Ectodermal cell (in vitro differentiated cells): ENCODE data around the gene PUS7.
A peak's percentile ranks its signal among the peaks of the same experiment; 100 is the strongest.
"Not testable (repeated sequence)": the region's sequence is repeated elsewhere in the genome, so short reads cannot be mapped to it uniquely, and the experiment has no call there.

Experiments
- H3K27ac ChIP-seq: 2 replicates; pipeline ENCODE4 v1.7.0; 2013; ENCODE audit warnings: mild to moderate bottlenecking, low read depth, low read length; ENCODE audit not compliant: insufficient read depth, poor library complexity, severe bottlenecking
- H3K27me3 ChIP-seq: 2 replicates; pipeline ENCODE4 v1.7.0; 2013; ENCODE audit warnings: mild to moderate bottlenecking, low read length; ENCODE audit not compliant: insufficient read depth, control insufficient read depth, poor library complexity, severe bottlenecking
- H3K36me3 ChIP-seq: one replicate; pipeline ENCODE4 v1.7.0; 2013; ENCODE audit warnings: low read length; ENCODE audit not compliant: control insufficient read depth, insufficient read depth
- H3K4me1 ChIP-seq: one replicate; pipeline ENCODE4 v1.7.0; 2013; ENCODE audit warnings: low read length; ENCODE audit not compliant: control insufficient read depth, insufficient read depth
- H3K4me3 ChIP-seq: 2 replicates; pipeline ENCODE4 v1.7.0; 2013; ENCODE audit warnings: low read depth, low read length, control low read depth; ENCODE audit not compliant: insufficient read depth
- H3K9me3 ChIP-seq: 2 replicates; pipeline ENCODE4 v1.7.0; 2013; ENCODE audit warnings: mild to moderate bottlenecking, low read length, moderate library complexity; ENCODE audit not compliant: control insufficient read depth
- WGBS, 2 experiments: methylation state at CpG; one replicate each; pipeline ENCODE4 v1.1.7; 2013; ENCODE audit warnings: missing lambda C conversion rate in 2 of 2; 5-methylcytosine and 5-hydroxymethylcytosine counted together

The PUS7 gene

DNA sequence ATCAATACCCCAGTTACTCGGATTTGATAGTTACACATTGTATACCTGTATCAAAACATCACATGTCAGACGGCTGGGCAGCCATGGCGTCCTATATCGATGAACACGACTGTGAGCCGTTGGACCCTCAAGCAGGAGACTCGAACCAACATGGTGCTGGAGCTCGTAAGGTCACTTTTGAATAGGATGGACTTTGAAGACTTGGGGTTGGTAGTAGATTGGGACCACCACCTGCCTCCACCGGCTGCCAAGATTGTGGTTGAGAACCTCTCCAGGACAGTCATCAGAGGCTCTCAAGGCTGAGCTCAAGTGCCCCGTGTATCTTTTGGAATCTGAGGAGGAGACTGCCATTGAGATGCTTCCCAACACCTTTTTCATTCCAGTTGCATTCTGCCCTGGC, 8.1 kb upstream of the PUS7 start:
- Histone ChIP-seq H3K36me3 (no peaks in the 10 kb centered on the region), H3K4me3 (no peak overlapping the region), H3K27me3 (no peaks in the 10 kb centered on the region), H3K4me1 (no peaks in the 10 kb centered on the region), H3K27ac (no peak overlapping the region), H3K9me3 (no peaks in the 10 kb centered on the region)
- 96% methylated on average over 10 of the region's 10 CpGs for WGBS, 2 experiments

DNA sequence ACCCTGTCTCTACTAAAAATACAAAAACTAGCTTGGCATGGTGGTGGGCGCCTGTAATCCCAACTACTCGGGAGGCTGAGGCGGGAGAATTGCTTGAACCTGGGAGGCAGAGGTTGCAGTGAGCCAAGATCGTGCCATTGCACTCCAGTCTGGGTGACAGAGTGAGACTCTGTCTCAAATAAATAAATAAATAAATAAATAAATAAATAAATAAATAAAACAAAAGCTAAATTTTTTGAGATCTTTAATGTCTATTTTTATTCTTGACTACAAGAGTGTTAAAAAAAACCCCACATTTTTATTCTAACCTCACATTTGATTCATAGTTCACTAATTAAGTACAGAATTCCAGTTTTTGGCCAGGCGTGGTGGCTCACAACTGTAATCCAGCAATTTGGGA, 5.7 kb upstream of the PUS7 start:
- not testable (repeated sequence) for H3K27me3 ChIP-seq, H3K4me3 ChIP-seq, H3K27ac ChIP-seq, H3K4me1 ChIP-seq, H3K9me3 ChIP-seq, H3K36me3 ChIP-seq
- 90 to 91% methylated on average over 4 of the region's 5 CpGs for WGBS, 2 experiments

DNA sequence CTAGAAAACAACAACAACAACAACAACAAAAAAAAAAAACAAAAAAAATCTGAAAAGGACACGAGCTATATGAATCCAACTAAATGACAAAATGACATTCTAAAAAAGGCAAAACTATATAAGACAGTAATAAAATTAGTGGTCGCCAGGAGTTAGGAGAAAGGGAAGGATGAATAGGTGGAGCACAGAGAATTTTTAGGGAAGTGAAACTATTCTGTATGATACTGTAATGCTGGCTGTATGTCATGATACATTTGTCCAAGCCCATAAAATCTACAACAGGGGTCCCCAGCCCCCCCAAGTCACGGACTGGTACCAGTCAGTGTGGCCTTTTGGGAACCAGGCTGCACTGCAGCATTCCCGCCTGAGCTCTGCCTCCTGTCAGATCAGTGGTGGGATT, 2.8 kb upstream of the PUS7 start:
- no peak overlapping the region for H3K27ac ChIP-seq
- WGBS, 2 experiments: 90 to 95% methylated on average over 3 to 4 of the region's 4 CpGs
- no peaks in the 10 kb centered on the region for H3K27me3 ChIP-seq
- H3K4me3 ChIP-seq: no peak overlapping the region
- no peaks in the 10 kb centered on the region for H3K36me3 ChIP-seq
- H3K4me1 ChIP-seq: no peaks in the 10 kb centered on the region
- no peaks in the 10 kb centered on the region for H3K9me3 ChIP-seq

DNA sequence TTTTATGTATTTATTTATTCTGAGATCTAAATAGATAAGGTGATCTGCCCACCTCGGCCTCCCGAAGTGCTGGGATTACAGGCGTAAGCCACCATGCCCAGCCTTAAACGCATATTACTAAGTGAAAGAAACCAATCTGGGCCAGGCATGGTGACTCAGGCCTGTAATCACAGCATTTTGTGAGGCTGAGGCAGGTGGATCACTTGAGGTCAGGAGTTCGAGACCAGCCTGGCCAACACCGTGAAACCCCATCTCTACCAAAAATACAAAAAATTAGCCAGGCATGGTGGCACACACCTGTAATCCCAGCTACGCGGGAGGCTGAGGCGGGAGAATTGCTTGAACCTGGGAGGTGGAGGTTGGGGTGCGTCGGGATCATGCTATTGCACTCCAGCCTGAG, 2.4 kb upstream of the PUS7 start:
- 91 to 96% methylated on average over 11 of the region's 11 CpGs for WGBS, 2 experiments
- H3K9me3 ChIP-seq: not testable (repeated sequence)

DNA sequence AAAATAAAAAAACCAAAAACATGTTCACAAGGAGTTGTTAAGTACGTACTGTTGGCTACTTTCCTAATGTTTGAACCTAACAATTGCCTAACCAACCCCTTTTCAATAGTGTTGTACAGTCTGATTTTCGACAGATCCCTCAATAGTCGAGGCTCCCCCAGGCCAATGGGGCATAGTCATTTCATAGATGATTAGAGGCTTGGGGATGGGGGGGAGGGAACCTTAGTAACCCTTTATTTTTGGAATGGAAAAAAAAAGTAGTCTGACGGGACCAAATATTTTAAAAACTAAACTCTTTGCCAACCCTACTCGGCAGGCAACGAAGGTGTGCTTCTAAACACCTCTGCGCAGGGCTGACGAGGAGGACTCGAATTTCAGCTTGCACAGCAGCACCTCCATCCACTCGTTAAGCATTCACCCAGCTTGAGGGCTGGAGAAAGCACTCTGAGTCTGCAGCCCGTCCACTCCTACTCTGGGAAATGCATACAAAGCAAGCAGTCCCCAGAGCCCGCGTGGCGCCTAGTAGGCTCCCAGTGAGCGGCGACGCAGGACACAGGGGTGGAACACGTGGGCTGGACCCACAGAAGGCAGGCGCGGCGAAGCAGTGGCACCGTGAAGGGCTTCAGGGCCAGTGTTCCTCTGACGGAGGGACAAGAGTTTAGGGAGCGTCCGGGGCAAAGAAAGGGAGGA, 899 bp downstream of the PUS7 start:
- WGBS, 2 experiments: 9 to 11% methylated on average over 25 of the region's 25 CpGs
- Histone ChIP-seq H3K36me3 (no peaks in the 10 kb centered on the region), H3K27ac (peak overlapping the region; percentile 82), H3K27me3 (no peaks in the 10 kb centered on the region), H3K4me1 (no peaks in the 10 kb centered on the region), H3K4me3 (peak overlapping the region; percentile 90), H3K9me3 (no peaks in the 10 kb centered on the region)

More for the DNA sequence above, 2.4 kb upstream of the PUS7 start:
- not testable (repeated sequence) for H3K27ac ChIP-seq, H3K36me3 ChIP-seq, H3K4me3 ChIP-seq, H3K27me3 ChIP-seq, H3K4me1 ChIP-seq

DNA sequence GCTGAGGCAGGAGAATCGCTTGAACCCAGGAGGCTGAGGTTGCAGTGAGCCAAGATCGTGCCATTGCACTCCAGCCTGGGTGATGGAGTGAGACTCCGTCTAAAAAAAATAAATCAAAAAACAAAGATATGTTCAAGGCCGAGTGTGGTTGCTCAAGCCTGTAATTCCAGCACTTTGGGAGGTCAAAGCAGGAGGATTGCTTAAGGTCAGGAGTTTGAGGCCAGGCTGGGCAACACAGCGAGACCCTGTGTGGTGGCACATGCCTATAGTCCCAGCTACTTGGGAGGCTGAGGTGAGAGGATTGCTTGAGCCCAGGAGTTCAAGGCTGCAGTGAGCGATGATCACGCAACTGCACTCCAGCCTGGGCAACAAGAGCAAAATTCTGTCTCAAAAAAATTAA, 1.5 kb downstream of the PUS7 start:
- not testable (repeated sequence) for H3K27ac ChIP-seq, H3K4me1 ChIP-seq, H3K4me3 ChIP-seq, H3K27me3 ChIP-seq, H3K36me3 ChIP-seq, H3K9me3 ChIP-seq
- 96% methylated on average over 7 of the region's 7 CpGs for WGBS, 2 experiments

DNA sequence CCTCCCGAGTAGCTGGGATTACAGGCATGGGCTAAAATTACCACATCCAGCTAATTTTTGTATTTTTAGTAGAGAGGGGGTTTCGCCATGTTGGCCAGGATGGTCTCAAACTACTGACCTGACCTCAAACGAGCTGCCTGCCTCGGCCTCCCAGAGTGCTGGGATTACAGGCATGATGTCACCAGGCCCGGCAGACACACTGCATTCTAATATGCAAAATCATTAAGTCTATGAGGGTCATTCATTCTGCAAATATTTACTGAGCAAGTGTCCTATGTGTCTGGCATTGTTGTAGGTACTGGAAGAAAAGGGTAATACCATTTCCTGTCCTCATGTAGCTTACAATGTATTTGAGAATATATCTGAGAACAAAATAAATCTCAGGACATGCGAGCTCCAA, 2.7 kb downstream of the PUS7 start:
- WGBS, 2 experiments: 88 to 91% methylated on average over 6 of the region's 6 CpGs
- no peak overlapping the region for H3K4me3 ChIP-seq
- H3K27ac ChIP-seq: no peak overlapping the region
- no peaks in the 10 kb centered on the region for H3K4me1 ChIP-seq
- no peaks in the 10 kb centered on the region for H3K27me3 ChIP-seq
- no peaks in the 10 kb centered on the region for H3K9me3 ChIP-seq
- no peaks in the 10 kb centered on the region for H3K36me3 ChIP-seq

DNA sequence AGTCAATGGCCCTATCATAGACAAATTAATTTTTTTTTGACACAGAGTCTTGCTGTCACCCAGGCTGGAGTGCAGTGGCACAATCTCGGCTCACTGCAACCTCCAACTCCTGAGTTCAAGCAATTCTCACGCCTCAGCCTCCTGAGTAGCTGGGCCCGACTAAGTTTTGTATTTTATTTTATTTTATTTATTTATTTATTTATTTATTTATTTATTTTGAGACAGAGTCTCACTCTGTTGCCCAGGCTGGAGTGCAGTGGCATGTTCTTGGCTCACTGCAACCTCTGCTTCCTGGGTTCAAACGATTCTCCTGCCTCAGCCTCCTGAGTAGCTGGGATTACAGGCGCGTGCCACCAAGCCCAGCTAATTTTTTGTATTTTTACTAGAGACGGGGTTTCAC, 6.5 kb downstream of the PUS7 start:
- not testable (repeated sequence) for H3K9me3 ChIP-seq, H3K27me3 ChIP-seq, H3K4me1 ChIP-seq, H3K36me3 ChIP-seq, H3K27ac ChIP-seq, H3K4me3 ChIP-seq
- 93 to 96% methylated on average over 5 to 6 of the region's 7 CpGs for WGBS, 2 experiments

DNA sequence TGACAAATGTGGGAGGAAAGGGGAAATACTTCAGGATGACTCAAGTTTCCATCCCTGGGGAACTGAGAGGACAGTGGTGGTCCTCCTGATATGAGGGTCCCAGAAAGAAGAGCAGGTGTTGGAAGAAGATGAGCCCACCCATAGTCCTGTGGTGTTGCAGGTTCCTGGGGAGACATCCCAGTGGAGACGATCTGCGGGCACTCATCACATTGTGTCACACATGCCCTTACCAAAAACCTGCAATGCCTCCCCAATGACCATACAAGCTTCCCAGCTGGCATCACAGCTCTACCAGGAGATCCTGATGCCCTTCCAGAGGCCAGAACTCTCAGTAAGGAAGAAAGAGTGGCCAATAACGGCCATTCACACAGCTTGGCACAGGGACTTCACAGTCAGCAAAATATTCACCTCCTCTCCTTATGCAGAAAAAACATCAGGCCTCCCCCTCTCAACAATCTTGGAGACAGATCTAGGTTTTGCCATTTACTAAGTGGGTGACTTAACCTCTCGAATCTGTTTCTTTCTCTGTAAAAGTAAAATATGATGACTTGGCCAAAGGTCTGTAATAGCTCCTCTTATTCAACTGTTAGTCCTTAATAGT, 9.0 kb downstream of the PUS7 start:
- no peaks in the 10 kb centered on the region for H3K9me3 ChIP-seq
- no peaks in the 10 kb centered on the region for H3K4me1 ChIP-seq
- WGBS, 2 experiments: 95 to 100% methylated on average over 4 of the region's 4 CpGs
- H3K27me3 ChIP-seq: no peaks in the 10 kb centered on the region
- H3K4me3 ChIP-seq: no peak overlapping the region
- H3K27ac ChIP-seq: no peak overlapping the region
- H3K36me3 ChIP-seq: peaks cover 3% of the 10 kb centered on the region

DNA sequence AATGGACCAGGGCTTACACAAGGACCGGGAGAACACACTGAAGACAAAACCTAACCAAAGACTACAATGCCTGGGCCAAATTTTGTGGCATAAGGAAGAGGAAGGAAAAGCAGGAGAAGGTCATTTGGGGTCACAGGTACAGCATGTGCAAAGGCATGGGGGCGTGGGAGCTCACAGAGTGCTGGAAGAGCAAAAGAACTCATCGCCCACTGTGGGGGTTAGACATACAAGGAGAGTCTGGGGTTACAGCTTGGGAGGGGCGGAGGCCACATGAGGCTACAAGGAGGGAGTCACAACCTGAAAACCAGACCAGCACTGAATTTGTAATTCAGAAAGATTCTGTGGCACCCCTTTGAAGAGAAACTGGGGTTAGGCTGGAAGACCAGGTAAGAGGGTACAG, 9.7 kb downstream of the PUS7 start:
- peaks cover 7% of the 10 kb centered on the region for H3K36me3 ChIP-seq
- no peak overlapping the region for H3K27ac ChIP-seq
- no peaks in the 10 kb centered on the region for H3K9me3 ChIP-seq
- no peak overlapping the region for H3K4me3 ChIP-seq
- no peaks in the 10 kb centered on the region for H3K4me1 ChIP-seq
- no peaks in the 10 kb centered on the region for H3K27me3 ChIP-seq
- 93% methylated on average over 4 of the region's 4 CpGs for WGBS, 2 experiments
